ENCODE data around the gene ANKRD27. TPM values are rescaled to one million over a fixed set of nuclear protein-coding genes. Genes with fewer than 3 reads are reported as not detected.
"Not testable (repeated sequence)": the region's sequence is repeated elsewhere in the genome, so short reads cannot be mapped to it uniquely, and the experiment has no call there.

The ANKRD27 gene
- total RNA-seq, 1 experiment from 2014 or later: 64.2 TPM

DNA sequence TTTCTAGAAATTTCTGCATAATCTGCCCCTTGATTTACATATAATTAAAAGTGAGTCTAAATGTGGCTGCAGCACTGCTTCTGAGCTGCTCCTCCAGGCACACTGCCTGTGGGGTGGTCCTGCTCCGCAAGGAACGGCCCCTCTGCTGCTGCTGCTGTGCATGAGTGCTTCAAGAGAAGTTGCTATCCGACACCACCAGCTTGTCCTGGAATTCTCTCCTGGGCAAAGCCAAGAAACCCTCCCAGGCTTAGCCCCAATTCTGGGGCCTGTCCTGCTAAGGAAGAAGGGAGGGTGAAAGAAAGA lies 101.5 kb downstream of the ANKRD27 start:
- Histone ChIP-seq H3K9me3 (ENCODE audit: control insufficient read depth, insufficient read depth, low read depth, low read length) (no peaks in the 10 kb centered on the region), H3K4me3 (ENCODE audit: low read depth in 2 of 2, low read length in 2 of 2) (no peak overlapping the region), H3K36me3 (ENCODE audit: control insufficient read depth, insufficient read depth, low read length) (no peaks in the 10 kb centered on the region), H3K27ac (ENCODE audit: low read length) (no peak overlapping the region), H3K27me3 (ENCODE audit: control insufficient read depth, insufficient read depth, low read length) (no peaks in the 10 kb centered on the region), H3K4me1 (ENCODE audit: control insufficient read depth, insufficient read depth, low read length) (no peaks in the 10 kb centered on the region)
- no peak for ATAC-seq
- in situ Hi-C loops (cut with HindIII; ENCODE audit: low pct_unique_long_range_greater_than_20kb, low sequenced_read_pairs): no loop called here
- TF ChIP-seq POLR2AphosphoS5 (IDR thresholded peaks at IDR 0.05; ENCODE audit: low read depth, low read length) (no peak), TCF7L2 (IDR thresholded peaks at IDR 0.05; ENCODE audit: low read depth, low read length) (no peak), CTCF (IDR thresholded peaks at IDR 0.05) (no peak), SIN3A (IDR thresholded peaks at IDR 0.05; ENCODE audit: borderline replicate concordance, insufficient read depth, low read depth, low read length) (no peak)
- TF ChIP-seq, protein P1, sequence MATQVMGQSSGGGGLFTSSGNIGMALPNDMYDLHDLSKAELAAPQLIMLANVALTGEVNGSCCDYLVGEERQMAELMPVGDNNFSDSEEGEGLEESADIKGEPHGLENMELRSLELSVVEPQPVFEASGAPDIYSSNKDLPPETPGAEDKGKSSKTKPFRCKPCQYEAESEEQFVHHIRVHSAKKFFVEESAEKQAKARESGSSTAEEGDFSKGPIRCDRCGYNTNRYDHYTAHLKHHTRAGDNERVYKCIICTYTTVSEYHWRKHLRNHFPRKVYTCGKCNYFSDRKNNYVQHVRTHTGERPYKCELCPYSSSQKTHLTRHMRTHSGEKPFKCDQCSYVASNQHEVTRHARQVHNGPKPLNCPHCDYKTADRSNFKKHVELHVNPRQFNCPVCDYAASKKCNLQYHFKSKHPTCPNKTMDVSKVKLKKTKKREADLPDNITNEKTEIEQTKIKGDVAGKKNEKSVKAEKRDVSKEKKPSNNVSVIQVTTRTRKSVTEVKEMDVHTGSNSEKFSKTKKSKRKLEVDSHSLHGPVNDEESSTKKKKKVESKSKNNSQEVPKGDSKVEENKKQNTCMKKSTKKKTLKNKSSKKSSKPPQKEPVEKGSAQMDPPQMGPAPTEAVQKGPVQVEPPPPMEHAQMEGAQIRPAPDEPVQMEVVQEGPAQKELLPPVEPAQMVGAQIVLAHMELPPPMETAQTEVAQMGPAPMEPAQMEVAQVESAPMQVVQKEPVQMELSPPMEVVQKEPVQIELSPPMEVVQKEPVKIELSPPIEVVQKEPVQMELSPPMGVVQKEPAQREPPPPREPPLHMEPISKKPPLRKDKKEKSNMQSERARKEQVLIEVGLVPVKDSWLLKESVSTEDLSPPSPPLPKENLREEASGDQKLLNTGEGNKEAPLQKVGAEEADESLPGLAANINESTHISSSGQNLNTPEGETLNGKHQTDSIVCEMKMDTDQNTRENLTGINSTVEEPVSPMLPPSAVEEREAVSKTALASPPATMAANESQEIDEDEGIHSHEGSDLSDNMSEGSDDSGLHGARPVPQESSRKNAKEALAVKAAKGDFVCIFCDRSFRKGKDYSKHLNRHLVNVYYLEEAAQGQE (IDR thresholded peaks at IDR 0.05; ENCODE audit: insufficient read depth in 1 of 2, low read depth in 2 of 2, low read length in 1 of 2): no peak
- intact Hi-C loops (cut with micrococcal nuclease; ENCODE audit: unreplicated experiment): loop anchor here (5.0 kb wide), 1 partner anchor 1891 kb away; no protein-coding TSS in a partner anchor
- no TSS peak for BruUV-seq (replicated peaks)
- ChIA-PET CTCF (no interaction called here), POLR2A (no interaction called here)
- DNase-seq (ENCODE audit: low read depth, low spot score): no peak

DNA sequence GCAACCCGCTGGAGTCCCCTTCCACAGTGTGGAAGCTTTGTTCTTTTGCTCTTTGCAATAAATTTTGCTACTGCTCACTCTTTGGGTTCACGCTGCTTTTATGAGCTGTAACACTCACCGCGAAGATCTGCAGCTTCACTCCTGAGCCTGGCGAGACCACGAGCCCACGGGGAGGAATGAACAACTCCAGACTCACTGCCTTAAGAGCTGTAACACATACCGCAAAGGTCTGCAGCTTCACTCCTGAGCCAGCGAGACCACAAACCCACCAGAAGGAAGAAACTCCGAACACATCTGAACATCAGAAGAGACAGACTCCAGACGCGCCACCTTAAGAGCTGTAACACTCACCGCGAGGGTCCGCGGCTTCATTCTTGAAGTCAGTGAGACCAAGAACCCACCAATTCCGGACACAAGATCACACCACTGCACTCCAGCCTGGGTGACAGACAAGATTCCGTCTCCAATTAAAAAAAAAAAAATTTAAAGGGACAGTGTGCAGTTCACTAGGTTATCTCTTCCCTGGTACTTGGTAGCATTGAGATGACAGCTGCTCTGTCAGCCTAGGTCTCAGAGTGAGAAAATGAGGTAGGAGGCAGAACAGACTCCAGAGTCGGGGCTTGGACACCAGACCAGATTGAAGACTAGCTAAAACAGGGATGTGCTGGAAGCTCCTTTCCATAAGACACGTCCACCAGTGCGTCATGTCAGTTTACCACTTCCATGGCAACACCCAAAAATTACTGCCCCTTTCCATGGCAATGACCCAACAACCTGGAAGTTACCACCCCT lies 102.1 kb downstream of the ANKRD27 start:
- ATAC-seq; DNase-seq (ENCODE audit: low read depth, low spot score); H3K9me3 ChIP-seq (ENCODE audit: control insufficient read depth, insufficient read depth, low read depth, low read length); H3K4me1 ChIP-seq (ENCODE audit: control insufficient read depth, insufficient read depth, low read length); H3K27ac ChIP-seq (ENCODE audit: low read length); BruUV-seq (replicated peaks); H3K27me3 ChIP-seq (ENCODE audit: control insufficient read depth, insufficient read depth, low read length); POLR2A ChIA-PET; H3K4me3 ChIP-seq (ENCODE audit: low read depth in 2 of 2, low read length in 2 of 2); H3K36me3 ChIP-seq (ENCODE audit: control insufficient read depth, insufficient read depth, low read length); in situ Hi-C loops (cut with HindIII; ENCODE audit: low pct_unique_long_range_greater_than_20kb, low sequenced_read_pairs); CTCF ChIA-PET: not testable (repeated sequence)
- intact Hi-C loops (cut with micrococcal nuclease; ENCODE audit: unreplicated experiment): loop anchor here (5.0 kb wide), 1 partner anchor 1891 kb away; no protein-coding TSS in a partner anchor

DNA sequence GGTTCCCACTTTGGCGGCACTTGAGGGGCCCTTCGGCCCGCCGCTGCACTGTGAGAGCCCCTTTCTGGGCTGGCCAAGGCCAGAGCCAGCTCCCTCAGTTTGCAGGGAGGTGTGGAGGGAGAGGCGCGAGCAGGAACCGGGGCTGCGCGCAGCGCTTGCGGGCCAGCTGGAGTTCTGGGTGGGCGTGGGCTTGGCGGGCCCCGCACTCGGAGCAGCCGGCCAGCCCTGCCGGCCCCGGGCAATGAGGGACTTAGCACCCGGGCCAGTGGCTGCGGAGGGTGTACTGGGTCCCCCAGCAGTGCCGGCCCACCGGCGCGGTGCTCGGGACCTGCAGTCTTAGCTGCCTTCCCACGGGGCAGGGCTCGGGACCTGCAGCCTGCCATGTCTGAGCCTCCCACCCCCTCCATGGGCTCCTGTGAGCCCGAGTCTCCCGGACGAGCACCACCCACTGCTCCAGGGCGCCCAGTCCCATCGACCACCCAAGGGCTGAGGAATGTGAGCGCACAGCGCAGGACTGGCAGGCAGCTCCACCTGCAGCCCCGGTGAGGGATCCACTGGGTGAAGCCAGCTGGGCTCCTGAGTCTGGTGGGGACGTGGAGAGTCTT lies 103.4 kb downstream of the ANKRD27 start:
- in situ Hi-C loops (cut with HindIII; ENCODE audit: low pct_unique_long_range_greater_than_20kb, low sequenced_read_pairs): not testable (repeated sequence)

More for the DNA sequence above, 103.4 kb downstream of the ANKRD27 start:
- H3K4me1 ChIP-seq (ENCODE audit: control insufficient read depth, insufficient read depth, low read length); BruUV-seq (replicated peaks); ATAC-seq; DNase-seq (ENCODE audit: low read depth, low spot score); H3K27me3 ChIP-seq (ENCODE audit: control insufficient read depth, insufficient read depth, low read length); H3K9me3 ChIP-seq (ENCODE audit: control insufficient read depth, insufficient read depth, low read depth, low read length); POLR2A ChIA-PET; H3K27ac ChIP-seq (ENCODE audit: low read length); H3K36me3 ChIP-seq (ENCODE audit: control insufficient read depth, insufficient read depth, low read length); H3K4me3 ChIP-seq (ENCODE audit: low read depth in 2 of 2, low read length in 2 of 2): not testable (repeated sequence)
- intact Hi-C loops (cut with micrococcal nuclease; ENCODE audit: unreplicated experiment): loop anchor here (2.0 to 5.0 kb wide), 2 partner anchors 231 to 1889 kb away; no protein-coding TSS in a partner anchor
- CTCF ChIA-PET: interaction anchor here (0.7 kb wide), 1 partner anchor 663 kb away, joined by 14 read pairs; no protein-coding TSS in a partner anchor

Measured in Panc1 (cell line).